ENCODE data around the gene PLA2G6. TPM values are rescaled to one million over a fixed set of nuclear protein-coding genes. Genes with fewer than 3 reads are reported as not detected.

PLA2G6 gene
- total RNA-seq, 5 donors from 2014 or later (not counting 1 experiment from before 2014, with no cell fraction given): 93.6 to 197 (median 162) TPM

Other genes with a start within 250 kb of the PLA2G6 start
- gene C22orf23, start 228.2 kb downstream of the PLA2G6 start, total RNA-seq: not detected
- gene POLR2F, start 228.1 kb downstream of the PLA2G6 start, total RNA-seq: 10 to 100 TPM; 31.4 to 54.5 (median 49.4) TPM
- not detected for gene SOX10, start 197.3 kb downstream of the PLA2G6 start, total RNA-seq
- 10 to 100 TPM; 26.4 to 32.0 (median 27.7) TPM for gene PICK1, start 124.4 kb downstream of the PLA2G6 start, total RNA-seq
- gene SLC16A8, start 97.6 kb downstream of the PLA2G6 start, total RNA-seq: under 1 TPM in 1 of 5 donors, not detected in 4; 0.19 TPM
- gene BAIAP2L2, start 71.1 kb downstream of the PLA2G6 start, total RNA-seq: 1 to 10 TPM; 1.3 to 4.4 (median 3.2) TPM
- 10 to 100 TPM in 2 of 5 donors, 1 to 10 TPM in 3; 6.5 to 49.9 (median 9.6) TPM for gene MAFF, start 20.2 kb upstream of the PLA2G6 start, total RNA-seq
- gene TMEM184B, start 91.2 kb upstream of the PLA2G6 start, total RNA-seq: 10 to 100 TPM; 30.8 to 41.3 (median 35.8) TPM
- 100 to 1,000 TPM; 105 to 142 (median 115) TPM for gene CSNK1E, start 135.6 kb upstream of the PLA2G6 start, total RNA-seq